Esophagus muscularis mucosa (tissue), 3 donors: Measurements from ENCODE around the gene ABCD4.

Source experiments
- POLR2A ChIP-seq: fragments of 450-650 bp; IDR thresholded peaks from one replicate; pipeline ENCODE4 v1.6.1; 2017; ENCODE audit warnings: antibody characterized with exemption, moderate library complexity, mild to moderate bottlenecking, low read depth
- TF ChIP-seq, protein P1 (sequence below), 3 experiments: fragments of 200-600 bp in 2 of 3; fragments of 450-650 bp in 1 of 3; sonication (generic) in 2 of 3; IDR thresholded peaks; one replicate each; pipeline ENCODE4 v1.5.1; 2017 to 2019; ENCODE audit warnings: antibody characterized with exemption in 3 of 3, mild to moderate bottlenecking in 2 of 3, moderate library complexity in 1 of 3

DNA sequence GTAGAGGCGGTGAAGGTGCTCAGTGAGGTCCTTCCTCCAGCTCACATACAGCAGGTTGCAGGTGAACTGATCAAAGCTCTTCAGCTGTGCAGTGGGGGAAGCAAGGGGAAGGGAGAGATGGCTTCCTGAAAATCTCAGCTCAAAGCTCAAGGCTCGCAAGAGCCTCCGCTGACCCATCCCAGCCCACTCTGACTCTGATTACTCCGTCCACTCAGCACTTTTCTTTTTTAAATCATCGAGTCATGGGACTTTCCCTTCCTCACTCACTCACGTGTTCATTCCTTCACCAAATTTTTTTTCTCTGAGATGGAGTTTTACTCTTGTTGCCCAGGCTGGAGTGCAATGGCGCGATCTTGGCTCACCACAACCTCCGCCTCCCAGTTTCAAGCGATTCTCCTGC is 4.7 kb downstream of the ABCD4 start:
- TF ChIP-seq, protein P1, sequence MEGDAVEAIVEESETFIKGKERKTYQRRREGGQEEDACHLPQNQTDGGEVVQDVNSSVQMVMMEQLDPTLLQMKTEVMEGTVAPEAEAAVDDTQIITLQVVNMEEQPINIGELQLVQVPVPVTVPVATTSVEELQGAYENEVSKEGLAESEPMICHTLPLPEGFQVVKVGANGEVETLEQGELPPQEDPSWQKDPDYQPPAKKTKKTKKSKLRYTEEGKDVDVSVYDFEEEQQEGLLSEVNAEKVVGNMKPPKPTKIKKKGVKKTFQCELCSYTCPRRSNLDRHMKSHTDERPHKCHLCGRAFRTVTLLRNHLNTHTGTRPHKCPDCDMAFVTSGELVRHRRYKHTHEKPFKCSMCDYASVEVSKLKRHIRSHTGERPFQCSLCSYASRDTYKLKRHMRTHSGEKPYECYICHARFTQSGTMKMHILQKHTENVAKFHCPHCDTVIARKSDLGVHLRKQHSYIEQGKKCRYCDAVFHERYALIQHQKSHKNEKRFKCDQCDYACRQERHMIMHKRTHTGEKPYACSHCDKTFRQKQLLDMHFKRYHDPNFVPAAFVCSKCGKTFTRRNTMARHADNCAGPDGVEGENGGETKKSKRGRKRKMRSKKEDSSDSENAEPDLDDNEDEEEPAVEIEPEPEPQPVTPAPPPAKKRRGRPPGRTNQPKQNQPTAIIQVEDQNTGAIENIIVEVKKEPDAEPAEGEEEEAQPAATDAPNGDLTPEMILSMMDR (IDR thresholded peaks at IDR 0.05): no peak
- no peak for TF ChIP-seq POLR2A
